22Rv1 (cell line): ENCODE data around the gene ETS1.

Source experiments
- H3K27ac ChIP-seq: fragments of 450-650 bp; 2 replicates; pipeline ENCODE4 v1.5.1; 2017
- CTCF ChIP-seq: fragments of 450-650 bp; IDR thresholded peaks from 2 replicates; pipeline ENCODE4 v1.5.1; 2017; ENCODE audit warnings: mild to moderate bottlenecking
- ZFX ChIP-seq: fragments of 450-650 bp; IDR thresholded peaks from 2 replicates; pipeline ENCODE4 v1.6.1; 2017; ENCODE audit warnings: antibody characterized with exemption, borderline replicate concordance

Gene ETS1

GRCh38 chr11:128424271-128424711, 163.1 kb downstream of the ETS1 start:
- no peak for TF ChIP-seq CTCF
- TF ChIP-seq ZFX: no peak
- H3K27ac ChIP-seq: no peak overlapping the region

- H3K27ac ChIP-seq: no peak overlapping the region
- TF ChIP-seq ZFX (no peak), CTCF (no peak)
These were observed 164.6 kb downstream of the ETS1 start for GRCh38 chr11:128422576-128423370.

- H3K27ac ChIP-seq: no peak overlapping the region
- TF ChIP-seq CTCF (no peak), ZFX (no peak)
These were observed 165.6 kb downstream of the ETS1 start for GRCh38 chr11:128421577-128422330.

GRCh38 chr11:128420951-128421350, 166.4 kb downstream of the ETS1 start:
- H3K27ac ChIP-seq: no peak overlapping the region
- no peak for TF ChIP-seq CTCF
- TF ChIP-seq ZFX: no peak

GRCh38 chr11:128420265-128420664, 167.1 kb downstream of the ETS1 start:
- H3K27ac ChIP-seq: no peak overlapping the region
- TF ChIP-seq CTCF (no peak), ZFX (no peak)

- no peak overlapping the region for H3K27ac ChIP-seq
- TF ChIP-seq CTCF: no peak
- no peak for TF ChIP-seq ZFX
These were observed 168.2 kb downstream of the ETS1 start for GRCh38 chr11:128419012-128419767.
